GM12878 (cell line): Measurements from ENCODE around the gene COL24A1. TPM values are rescaled to one million over a fixed set of nuclear protein-coding genes. Genes with fewer than 3 reads are reported as not detected.

ENCODE experiments used
- ATAC-seq: fragments of 200-7000 bp; cut with Tn5 transposase; 3 replicates; pipeline ENCODE4 v1.9.1; 2020; ENCODE audit warnings: mild to moderate bottlenecking, moderate library complexity
- BruUV-seq: library from RNA; stranded (reverse); fragments of 400-500 nt; replicated peaks from 2 replicates; lab custom pipeline; 2021; lab: Mats Ljungman, UMichigan
- CTCF ChIA-PET: fragments of 300-600 bp; sonication (Branson Sonifier 250); formaldehyde crosslinking; extraction: SDS; loops from one replicate; lab custom pipeline; 2021; ENCODE audit warnings: inconsistent platforms; lab: Yijun Ruan, JAX
- POLR2A ChIA-PET: fragments of 350-600 bp; formaldehyde crosslinking; extraction: SDS; loops from one replicate; lab custom pipeline; 2021; ENCODE audit warnings: inconsistent platforms; lab: Charles Lee
- RAD21 ChIA-PET: fragments of 300-600 bp; sonication (Branson Sonifier 250); formaldehyde crosslinking; loops from one replicate; lab custom pipeline; 2023; ENCODE audit warnings: antibody characterized with exemption; ENCODE audit not compliant: unreplicated experiment; lab: Charles Lee
- SMC1A ChIA-PET: fragments of 300-600 bp; sonication (Branson Sonifier 250); formaldehyde crosslinking; loops from one replicate; lab custom pipeline; 2023; ENCODE audit not compliant: unreplicated experiment, uncharacterized antibody; lab: Charles Lee
- DNase-seq: peaks from one replicate; pipeline ENCODE4 v3.0.0-alpha.2; 2011; ENCODE audit warnings: low read depth, low spot score
- FAIRE-seq: peaks from 3 replicates; lab custom pipeline; 2011; peaks lifted over from hg19 to GRCh38; lab: Jason Lieb, UNC
- H2AFZ ChIP-seq: 2 replicates; pipeline ENCODE4 v1.6.0; 2011; ENCODE audit warnings: low read depth, low read length, control low read depth; ENCODE audit not compliant: control insufficient read depth
- H3K27ac ChIP-seq: 2 replicates; pipeline ENCODE4 v1.5.1; 2011; ENCODE audit warnings: control low read depth; ENCODE audit not compliant: control insufficient read depth, insufficient read depth
- H3K27me3 ChIP-seq, 2 experiments: replicated peaks in 1 of 2; 2 replicates each; pipeline versions ENCODE4 v1.6.0 to v1.6.1; 2011; ENCODE audit warnings: low read length in 1 of 2; ENCODE audit not compliant: control insufficient read depth in 2 of 2, insufficient read depth in 2 of 2
- H3K36me3 ChIP-seq, 2 experiments: 2 replicates each; pipeline ENCODE4 v1.5.1; 2011; ENCODE audit warnings: low read length in 1 of 2; ENCODE audit not compliant: control insufficient read depth in 2 of 2, insufficient read depth in 2 of 2
- H3K4me1 ChIP-seq: 2 replicates; pipeline ENCODE4 v1.6.1; 2011; ENCODE audit warnings: mild to moderate bottlenecking, low read length, moderate library complexity, mixed read lengths; ENCODE audit not compliant: control insufficient read depth, insufficient read depth
- H3K4me2 ChIP-seq: 2 replicates; pipeline ENCODE4 v1.6.0; 2011; ENCODE audit warnings: control low read depth; ENCODE audit not compliant: control insufficient read depth, insufficient read depth
- H3K4me3 ChIP-seq: fragments of 200-600 bp; sonication (generic); 2 replicates; pipeline ENCODE4 v1.5.1; 2016
- H3K79me2 ChIP-seq: 2 replicates; pipeline ENCODE4 v1.6.0; 2011; ENCODE audit warnings: low read length; ENCODE audit not compliant: control insufficient read depth, insufficient read depth
- H3K9ac ChIP-seq: 2 replicates; pipeline ENCODE4 v1.8.0; 2011; ENCODE audit warnings: low read length, control low read depth, mixed read lengths; ENCODE audit not compliant: control insufficient read depth, insufficient read depth
- H3K9me3 ChIP-seq: replicated peaks from 3 replicates; pipeline ENCODE4 v1.5.1; 2011; ENCODE audit warnings: mild to moderate bottlenecking, low read length; ENCODE audit not compliant: control insufficient read depth, insufficient read depth
- H4K20me1 ChIP-seq: 2 replicates; pipeline ENCODE4 v1.6.0; 2011; ENCODE audit not compliant: control insufficient read depth, insufficient read depth
- BCL11A ChIP-seq: IDR thresholded peaks from 2 replicates; pipeline ENCODE4 v1.6.1; 2011; ENCODE audit warnings: low read depth, low read length
- BHLHE40 ChIP-seq, 2 experiments: fragments of 450-650 bp in 1 of 2; IDR thresholded peaks; 2 replicates each; pipeline ENCODE4 v1.6.1; 2011 to 2017; ENCODE audit warnings: low read depth in 2 of 2, borderline replicate concordance in 1 of 2, improper control_type of control experiment in 1 of 2, low read length in 1 of 2, mild to moderate bottlenecking in 1 of 2
- CBX3 ChIP-seq: fragments of 200-600 bp; sonication (generic); IDR thresholded peaks from 2 replicates; pipeline ENCODE4 v1.6.1; 2016; ENCODE audit warnings: low read depth, borderline replicate concordance
- ELK1 ChIP-seq: IDR thresholded peaks from 2 replicates; pipeline ENCODE4 v1.6.1; 2012; ENCODE audit warnings: low read depth, low read length, improper control_type of control experiment
- ESRRA ChIP-seq: IDR thresholded peaks from 2 replicates; pipeline ENCODE4 v1.6.1; 2012; ENCODE audit warnings: mild to moderate bottlenecking, low read length, improper control_type of control experiment
- NFXL1 ChIP-seq: fragments of 450-650 bp; IDR thresholded peaks from 2 replicates; pipeline ENCODE4 v1.6.1; 2017; ENCODE audit warnings: antibody characterized with exemption, mild to moderate bottlenecking, borderline replicate concordance
- PML ChIP-seq: IDR thresholded peaks from 2 replicates; pipeline ENCODE4 v1.6.1; 2012; ENCODE audit warnings: low read length, inconsistent platforms
- USF1 ChIP-seq: IDR thresholded peaks from 2 replicates; pipeline ENCODE4 v1.6.1; 2011; ENCODE audit warnings: borderline replicate concordance, low read depth, mild to moderate bottlenecking, moderate library complexity, mixed read lengths, low read length; ENCODE audit not compliant: insufficient read depth; ENCODE audit errors: extremely low read length
- WRNIP1 ChIP-seq: IDR thresholded peaks from 2 replicates; pipeline ENCODE4 v1.6.1; 2011; ENCODE audit warnings: low read depth, low read length, improper control_type of control experiment, borderline replicate concordance
- ZNF274 ChIP-seq: IDR thresholded peaks from one replicate; pipeline ENCODE4 v1.8.0; 2011; ENCODE audit not compliant: insufficient read length, insufficient read depth
- ZNF384 ChIP-seq: IDR thresholded peaks from 2 replicates; pipeline ENCODE4 v1.6.1; 2012; ENCODE audit warnings: low read depth, mild to moderate bottlenecking, low read length, improper control_type of control experiment, borderline replicate concordance
- WGBS: methylation state at CpG from one replicate; pipeline ENCODE4 v1.1.6; 2016; ENCODE audit warnings: low lambda C conversion rate; ENCODE audit not compliant: insufficient replicate concordance, insufficient coverage; ENCODE audit errors: missing lambda C conversion rate; 5-methylcytosine and 5-hydroxymethylcytosine counted together
- in situ Hi-C: fragments of 300-500 bp; cut with MboI; formaldehyde crosslinking; loops from 9 replicates; pipeline ENCODE4 v1.14.3; 2018; ENCODE audit warnings: mixed read lengths
- intact Hi-C: fragments of 100-400 bp; cut with micrococcal nuclease; formaldehyde crosslinking; loops from one replicate; pipeline ENCODE4 v1.14.2; 2022; ENCODE audit not compliant: unreplicated experiment
- polyA plus RNA-seq, 11 experiments: library from polyadenylated mRNA; depleted of rRNA in 4 of 11; unstranded in 6 of 11; stranded (reverse) in 5 of 11; fragments of >200 nt; fragmentation: Nextera tagmentation in 4 of 11; fragmentation: Illumina TruSeq in 1 of 11; extraction: Ambion mirVana in 4 of 11; extraction: Trizol in 1 of 11; gene quantifications; 1 replicate in 1 of 11; 2 replicates in 10 of 11; pipeline versions ENCODE4 v1.2.1 to v1.2.3, GENCODE V29; 2011 to 2016; ENCODE audit warnings: inconsistent platforms in 2 of 11, missing spikeins in 2 of 11, low read depth in 1 of 11
- total RNA-seq, 4 experiments: library from RNA; depleted of rRNA in 3 of 4; stranded (reverse); fragments of >200 nt in 3 of 4; fragmentation: Illumina TruSeq in 1 of 4; extraction: Trizol in 1 of 4; gene quantifications; 2 replicates each; pipeline versions ENCODE4 v1.2.1 to v1.2.3, GENCODE V29; 2013 to 2021
- TF ChIP-seq, protein P1 (sequence below), 3 experiments: IDR thresholded peaks in 2 of 3; conservative IDR thresholded peaks in 1 of 3; 2 replicates each; pipeline ENCODE4 v1.5.1; 2011; ENCODE audit warnings: low read depth in 3 of 3, low read length in 3 of 3, mild to moderate bottlenecking in 3 of 3, control low read depth in 2 of 3, moderate library complexity in 2 of 3, inconsistent platforms in 1 of 3, mixed read lengths in 1 of 3; ENCODE audit not compliant: control insufficient read depth in 2 of 3, insufficient read depth in 1 of 3; ENCODE audit errors: extremely low read depth in 1 of 3
- TF ChIP-seq, protein P2 (sequence below): fragments of 450-650 bp; IDR thresholded peaks from 2 replicates; pipeline ENCODE4 v1.6.1; 2016; ENCODE audit warnings: mild to moderate bottlenecking

The COL24A1 gene
- total and polyA plus RNA-seq, 10 of the 15 experiments (the other 5 are each of a cell fraction or from before 2014, with no cell fraction given): 0.19 to 4.1 (median 2.0) TPM

GRCh38 chr1:85683292-85684025, 473.1 kb downstream of the COL24A1 start:
- H4K20me1 ChIP-seq: no peaks in the 10 kb centered on the region
- no peaks in the 10 kb centered on the region for H3K9me3 ChIP-seq
- in situ Hi-C loops: no loop called here
- TF ChIP-seq CBX3 (no peak), ELK1 (no peak), BHLHE40 (IDR thresholded peaks at IDR 0.05; ENCODE audit: borderline replicate concordance in 1 of 2, low read depth in 2 of 2, low read length in 1 of 2) (no peak), ESRRA (no peak), ZNF274 (no peak), PML (no peak), WRNIP1 (no peak), NFXL1 (no peak), USF1 (no peak), ZNF384 (no peak), BCL11A (no peak)
- TF ChIP-seq, protein P1, sequence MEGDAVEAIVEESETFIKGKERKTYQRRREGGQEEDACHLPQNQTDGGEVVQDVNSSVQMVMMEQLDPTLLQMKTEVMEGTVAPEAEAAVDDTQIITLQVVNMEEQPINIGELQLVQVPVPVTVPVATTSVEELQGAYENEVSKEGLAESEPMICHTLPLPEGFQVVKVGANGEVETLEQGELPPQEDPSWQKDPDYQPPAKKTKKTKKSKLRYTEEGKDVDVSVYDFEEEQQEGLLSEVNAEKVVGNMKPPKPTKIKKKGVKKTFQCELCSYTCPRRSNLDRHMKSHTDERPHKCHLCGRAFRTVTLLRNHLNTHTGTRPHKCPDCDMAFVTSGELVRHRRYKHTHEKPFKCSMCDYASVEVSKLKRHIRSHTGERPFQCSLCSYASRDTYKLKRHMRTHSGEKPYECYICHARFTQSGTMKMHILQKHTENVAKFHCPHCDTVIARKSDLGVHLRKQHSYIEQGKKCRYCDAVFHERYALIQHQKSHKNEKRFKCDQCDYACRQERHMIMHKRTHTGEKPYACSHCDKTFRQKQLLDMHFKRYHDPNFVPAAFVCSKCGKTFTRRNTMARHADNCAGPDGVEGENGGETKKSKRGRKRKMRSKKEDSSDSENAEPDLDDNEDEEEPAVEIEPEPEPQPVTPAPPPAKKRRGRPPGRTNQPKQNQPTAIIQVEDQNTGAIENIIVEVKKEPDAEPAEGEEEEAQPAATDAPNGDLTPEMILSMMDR (IDR thresholded peaks at IDR 0.05 in 2 of 3, conservative IDR thresholded peaks at IDR 0.05 in 1 of 3; ENCODE audit: control insufficient read depth in 2 of 3, extremely low read depth in 1 of 3, insufficient read depth in 1 of 3, low read depth in 3 of 3, low read length in 3 of 3): no peak
- TF ChIP-seq, protein P2, sequence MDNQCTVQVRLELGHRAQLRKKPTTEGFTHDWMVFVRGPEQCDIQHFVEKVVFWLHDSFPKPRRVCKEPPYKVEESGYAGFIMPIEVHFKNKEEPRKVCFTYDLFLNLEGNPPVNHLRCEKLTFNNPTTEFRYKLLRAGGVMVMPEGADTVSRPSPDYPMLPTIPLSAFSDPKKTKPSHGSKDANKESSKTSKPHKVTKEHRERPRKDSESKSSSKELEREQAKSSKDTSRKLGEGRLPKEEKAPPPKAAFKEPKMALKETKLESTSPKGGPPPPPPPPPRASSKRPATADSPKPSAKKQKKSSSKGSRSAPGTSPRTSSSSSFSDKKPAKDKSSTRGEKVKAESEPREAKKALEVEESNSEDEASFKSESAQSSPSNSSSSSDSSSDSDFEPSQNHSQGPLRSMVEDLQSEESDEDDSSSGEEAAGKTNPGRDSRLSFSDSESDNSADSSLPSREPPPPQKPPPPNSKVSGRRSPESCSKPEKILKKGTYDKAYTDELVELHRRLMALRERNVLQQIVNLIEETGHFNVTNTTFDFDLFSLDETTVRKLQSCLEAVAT: no peak
- TF ChIP-seq, all 136 proteins: peak for 0
- no peak overlapping the region for H3K9ac ChIP-seq
- RAD21 ChIA-PET: interaction anchor here (1.3 kb wide), 1 partner anchor 12 kb away, joined by 3 read pairs; no protein-coding TSS in a partner anchor
- H3K4me1 ChIP-seq: no peaks in the 10 kb centered on the region
- SMC1A ChIA-PET: interaction anchor here (1.9 kb wide), 1 partner anchor 9 kb away, joined by 6 read pairs; no protein-coding TSS in a partner anchor
- POLR2A ChIA-PET: no interaction called here
- H3K79me2 ChIP-seq: no peaks in the 10 kb centered on the region; the same call in 1 of the 2 replicates
- intact Hi-C loops: no loop called here
- H3K27ac ChIP-seq: no peak overlapping the region
- WGBS: 100% methylated on average over 9 of the region's 9 CpGs
- CTCF ChIA-PET: interaction anchor here (1.0 to 3.1 kb wide), 3 partner anchors 9 to 23 kb away, joined by 3 to 9 read pairs (median 3); no protein-coding TSS in a partner anchor
- ATAC-seq (no peak), DNase-seq (no peak), FAIRE-seq (no peak)
- H3K27me3 ChIP-seq: no peaks in the 10 kb centered on the region
- H3K36me3 ChIP-seq: peaks cover 1 to 7% of the 10 kb centered on the region in 2 experiments; a peak in 3 of 4 replicates
- no peak overlapping the region for H3K4me2 ChIP-seq
- H2AFZ ChIP-seq: no peak overlapping the region
- BruUV-seq: no TSS peak
- no peak overlapping the region for H3K4me3 ChIP-seq
